HG02798 (cell line): Measurements from ENCODE around the gene SETD3.
"Not testable (repeated sequence)": the region's sequence is repeated elsewhere in the genome, so short reads cannot be mapped to it uniquely, and the experiment has no call there.

Source experiments
- ATAC-seq: cut with Tn5 transposase; IDR thresholded peaks from one replicate; pipeline ENCODE4 v1.9.1; 2021; ENCODE audit warnings: mild to moderate bottlenecking; ENCODE audit not compliant: unreplicated experiment, poor library complexity

The SETD3 gene

GRCh38 chr14:99348816-99349614 is 131.6 kb downstream of the SETD3 start:
- no peak for ATAC-seq

GRCh38 chr14:99348231-99348630 is 132.4 kb downstream of the SETD3 start:
- not testable (repeated sequence) for ATAC-seq
